SK-MEL-5 (cell line): ENCODE measurements around the gene PDE4DIP. TPM values are rescaled to one million over a fixed set of nuclear protein-coding genes. Genes with fewer than 3 reads are reported as not detected.
"Not testable (repeated sequence)": the region's sequence is repeated elsewhere in the genome, so short reads cannot be mapped to it uniquely, and the experiment has no call there.

ENCODE experiments used
- DNase-seq: peaks from one replicate; pipeline ENCODE4 v3.0.0-alpha.2; 2016; ENCODE audit warnings: low read depth, low spot score
- in situ Hi-C: cut with HindIII; loops from 2 replicates; pipeline ENCODE4 v1.10.0; 2016; ENCODE audit warnings: low sequenced_read_pairs, high pct_unique_total_duplicates, low pct_unique_long_range_greater_than_20kb
- total RNA-seq: library from RNA; depleted of rRNA; stranded (reverse); fragments of >200 nt; shearing (Covaris generic); gene quantifications from 2 replicates; pipeline ENCODE4 v1.2.3, GENCODE V29; 2014

The PDE4DIP gene
- total RNA-seq, 1 experiment from 2014 or later, result 31.3 TPM

DNA sequence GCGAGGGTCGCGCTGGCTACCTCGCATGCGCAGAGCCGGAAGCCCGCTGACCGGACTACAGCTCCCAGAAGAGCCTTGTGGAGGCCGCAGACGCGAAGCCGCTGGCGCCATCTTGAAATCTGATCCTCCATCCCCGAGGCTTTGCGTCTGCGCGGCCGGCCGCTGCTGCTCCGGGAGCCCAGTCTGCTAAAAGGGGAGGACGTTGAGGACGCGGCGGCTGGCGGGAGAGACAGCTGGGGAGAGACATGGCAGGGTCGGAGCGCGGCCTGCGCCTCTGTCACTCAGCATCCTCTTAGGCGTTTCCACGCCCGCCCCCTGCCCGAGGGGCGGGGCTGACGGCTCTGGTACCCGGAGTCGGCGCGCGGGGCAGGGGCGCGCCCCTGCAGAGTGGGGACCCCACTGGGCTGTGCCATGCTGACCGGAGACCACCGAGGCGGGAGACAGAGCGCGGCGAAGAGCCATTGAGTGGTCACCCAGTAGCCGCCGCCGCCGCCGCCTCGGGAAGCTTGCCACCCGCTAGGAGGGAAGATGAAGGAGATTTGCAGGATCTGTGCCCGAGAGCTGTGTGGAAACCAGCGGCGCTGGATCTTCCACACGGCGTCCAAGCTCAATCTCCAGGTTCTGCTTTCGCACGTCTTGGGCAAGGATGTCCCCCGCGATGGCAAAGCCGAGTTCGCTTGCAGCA, 108.2 kb downstream of the PDE4DIP start:
- in situ Hi-C loops, result not testable (repeated sequence)

DNA sequence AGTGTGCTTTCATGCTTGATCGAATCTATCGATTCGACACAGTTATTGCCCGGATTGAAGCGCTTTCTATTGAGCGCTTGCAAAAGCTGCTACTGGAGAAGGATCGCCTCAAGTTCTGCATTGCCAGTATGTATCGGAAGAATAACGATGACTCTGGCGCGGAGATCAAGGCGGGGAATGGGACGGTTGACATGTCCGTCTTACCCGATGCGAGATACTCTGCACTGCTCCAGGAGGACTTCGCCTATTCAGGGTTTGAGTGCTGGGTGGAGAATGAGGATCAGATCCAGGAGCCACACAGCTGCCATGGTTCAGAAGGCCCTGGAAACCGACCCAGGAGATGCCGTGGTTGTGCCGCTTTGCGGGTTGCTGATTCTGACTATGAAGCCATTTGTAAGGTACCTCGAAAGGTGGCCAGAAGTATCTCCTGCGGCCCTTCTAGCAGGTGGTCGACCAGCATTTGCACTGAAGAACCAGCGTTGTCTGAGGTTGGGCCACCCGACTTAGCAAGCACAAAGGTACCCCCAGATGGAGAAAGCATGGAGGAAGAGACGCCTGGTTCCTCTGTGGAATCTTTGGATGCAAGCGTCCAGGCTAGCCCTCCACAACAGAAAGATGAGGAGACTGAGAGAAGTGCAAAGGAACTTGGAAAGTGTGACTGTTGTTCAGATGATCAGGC, 108.8 kb downstream of the PDE4DIP start:
- in situ Hi-C loops, DNase-seq: not testable (repeated sequence)

More for the DNA sequence above, 108.2 kb downstream of the PDE4DIP start:
- not testable (repeated sequence) for DNase-seq

DNA sequence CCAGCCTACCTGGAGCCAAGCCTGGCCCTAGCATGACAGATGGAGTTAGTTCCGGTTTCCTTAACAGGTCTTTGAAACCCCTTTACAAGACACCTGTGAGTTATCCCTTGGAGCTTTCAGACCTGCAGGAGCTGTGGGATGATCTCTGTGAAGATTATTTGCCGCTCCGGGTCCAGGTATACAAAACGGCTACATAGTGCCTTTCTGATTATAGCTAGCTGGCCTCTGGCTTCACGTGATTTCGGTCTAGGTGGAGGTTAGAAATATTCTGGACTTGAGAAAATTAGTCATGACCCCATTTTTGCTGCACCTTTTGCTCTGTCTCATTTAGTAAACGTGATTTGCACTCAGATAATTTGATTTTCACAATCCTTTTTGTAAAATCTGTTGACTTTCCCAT, 109.5 kb downstream of the PDE4DIP start:
- DNase-seq, in situ Hi-C loops: not testable (repeated sequence)

- in situ Hi-C loops, result not testable (repeated sequence)
Observed at GRCh38 chr1:148958343-148958742, 114.1 kb downstream of the PDE4DIP start.

GRCh38 chr1:148960212-148961000, 116.2 kb downstream of the PDE4DIP start:
- DNase-seq, result not testable (repeated sequence)

More at GRCh38 chr1:148958343-148958742, 114.1 kb downstream of the PDE4DIP start:
- not testable (repeated sequence) for DNase-seq

DNA sequence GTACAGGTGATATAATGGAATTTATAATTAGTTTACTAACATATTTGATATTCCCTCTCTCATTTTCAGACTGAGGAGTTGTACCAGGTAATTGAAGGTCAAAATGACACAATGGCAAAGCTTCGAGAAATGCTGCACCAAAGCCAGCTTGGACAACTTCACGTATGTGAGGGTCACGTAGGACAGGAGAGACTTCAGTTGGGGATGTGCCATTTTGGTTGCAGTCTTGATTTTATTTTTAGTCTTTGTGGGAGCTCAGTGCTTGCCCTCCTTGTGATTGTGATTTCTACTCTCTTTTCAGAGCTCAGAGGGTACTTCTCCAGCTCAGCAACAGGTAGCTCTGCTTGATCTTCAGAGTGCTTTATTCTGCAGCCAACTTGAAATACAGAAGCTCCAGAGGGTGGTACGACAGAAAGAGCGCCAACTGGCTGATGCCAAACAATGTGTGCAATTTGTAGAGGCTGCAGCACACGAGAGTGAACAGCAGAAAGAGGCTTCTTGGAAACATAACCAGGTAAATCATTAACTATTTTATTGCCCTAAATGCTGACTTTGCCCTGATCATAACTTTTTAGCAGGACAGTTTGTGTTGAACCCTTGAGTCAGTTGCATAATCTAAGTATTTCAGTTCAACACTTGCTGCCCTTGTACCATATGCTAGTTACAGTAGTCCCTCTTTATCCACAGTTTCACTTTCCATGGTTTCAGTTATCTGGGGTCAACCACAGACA, 118.1 kb downstream of the PDE4DIP start:
- in situ Hi-C loops, DNase-seq: not testable (repeated sequence)

More at GRCh38 chr1:148960212-148961000, 116.2 kb downstream of the PDE4DIP start:
- in situ Hi-C loops, result not testable (repeated sequence)

DNA sequence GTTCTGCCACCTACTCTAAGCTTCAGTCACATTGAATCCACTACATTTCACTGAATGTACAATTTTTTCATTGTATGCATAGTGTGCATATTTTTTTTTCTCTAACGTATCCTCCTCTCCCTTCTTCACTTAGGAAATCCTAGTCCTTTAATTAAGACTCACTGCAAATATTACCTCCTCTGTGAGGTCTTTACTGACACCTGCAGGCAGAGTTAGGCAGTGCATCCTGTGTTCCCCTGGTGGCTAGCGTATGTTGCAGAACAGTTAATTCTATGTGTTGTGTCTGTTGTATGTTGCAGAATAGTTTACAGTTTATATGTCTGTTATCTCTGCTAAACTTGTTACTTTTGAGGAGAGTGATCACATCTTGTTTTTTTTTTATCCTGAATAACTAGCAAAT, 121.9 kb downstream of the PDE4DIP start:
- DNase-seq, in situ Hi-C loops: not testable (repeated sequence)

DNA sequence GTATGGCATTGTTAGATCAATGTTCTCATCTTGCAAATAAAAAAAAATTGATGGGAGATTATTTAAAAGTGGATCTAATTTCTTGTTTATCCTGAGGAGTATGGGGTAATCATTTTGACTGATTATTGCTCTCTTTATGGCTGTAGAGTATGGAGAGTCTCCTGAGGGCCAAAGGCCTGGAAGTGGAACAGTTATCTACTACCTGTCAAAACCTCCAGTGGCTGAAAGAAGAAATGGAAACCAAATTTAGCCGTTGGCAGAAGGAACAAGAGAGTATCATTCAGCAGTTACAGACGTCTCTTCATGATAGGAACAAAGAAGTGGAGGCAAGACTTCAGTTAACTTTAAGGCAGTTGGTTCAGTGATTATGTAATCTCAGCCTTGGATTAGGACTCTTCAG, 123.4 kb downstream of the PDE4DIP start:
- in situ Hi-C loops, DNase-seq: not testable (repeated sequence)

DNA sequence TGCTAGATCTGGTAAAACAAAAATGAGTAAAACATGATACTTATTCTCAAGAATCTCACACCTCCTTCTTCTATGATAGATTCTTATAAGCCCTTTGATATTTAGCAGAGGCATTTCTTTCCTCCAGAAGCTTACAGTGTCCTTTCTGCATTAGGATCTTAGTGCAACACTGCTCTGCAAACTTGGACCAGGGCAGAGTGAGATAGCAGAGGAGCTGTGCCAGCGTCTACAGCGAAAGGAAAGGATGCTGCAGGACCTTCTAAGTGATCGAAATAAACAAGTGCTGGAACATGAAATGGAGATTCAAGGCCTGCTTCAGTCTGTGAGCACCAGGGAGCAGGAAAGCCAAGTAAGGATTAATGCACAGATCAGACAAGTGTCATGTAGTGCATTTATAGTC, 124.5 kb downstream of the PDE4DIP start:
- in situ Hi-C loops, DNase-seq: not testable (repeated sequence)

DNA sequence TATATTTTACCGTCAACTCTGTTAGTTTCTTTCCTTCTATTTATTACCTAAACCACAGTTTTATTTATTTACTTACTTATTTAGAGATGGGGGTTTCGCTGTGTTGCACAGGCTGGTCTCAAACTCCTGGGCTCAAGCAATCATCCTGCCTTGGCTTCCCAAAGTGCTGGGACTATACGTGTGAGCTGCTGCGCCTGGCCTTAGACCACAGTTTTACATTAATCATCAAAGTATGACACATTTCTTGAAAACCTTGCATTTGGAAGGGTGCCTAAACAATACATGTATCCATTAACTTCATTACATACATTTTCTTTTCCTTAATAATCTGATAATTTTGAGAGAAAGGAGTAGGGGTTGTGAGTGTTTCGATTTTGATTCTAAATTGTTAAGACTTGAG, 124.9 kb downstream of the PDE4DIP start:
- in situ Hi-C loops, DNase-seq: not testable (repeated sequence)

DNA sequence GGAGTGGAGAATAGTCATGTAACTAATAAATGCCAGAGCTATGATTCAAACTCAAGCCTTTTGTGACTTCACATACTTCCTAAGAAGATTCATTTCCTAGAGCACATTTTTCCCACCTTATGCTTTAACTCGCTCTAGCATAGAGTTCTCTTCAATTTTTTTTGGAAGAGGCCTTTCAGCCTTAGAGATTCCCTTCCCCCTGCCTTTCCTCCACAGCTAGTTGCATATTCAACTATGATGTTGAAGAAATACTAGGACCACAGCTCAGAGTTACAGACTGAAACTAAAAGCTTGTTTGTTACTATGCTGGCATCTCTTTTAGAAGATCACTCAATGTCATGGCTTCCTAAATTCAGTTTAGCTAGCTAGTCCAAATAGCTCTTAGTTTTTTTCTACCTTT, 131.2 kb downstream of the PDE4DIP start:
- not testable (repeated sequence) for DNase-seq

DNA sequence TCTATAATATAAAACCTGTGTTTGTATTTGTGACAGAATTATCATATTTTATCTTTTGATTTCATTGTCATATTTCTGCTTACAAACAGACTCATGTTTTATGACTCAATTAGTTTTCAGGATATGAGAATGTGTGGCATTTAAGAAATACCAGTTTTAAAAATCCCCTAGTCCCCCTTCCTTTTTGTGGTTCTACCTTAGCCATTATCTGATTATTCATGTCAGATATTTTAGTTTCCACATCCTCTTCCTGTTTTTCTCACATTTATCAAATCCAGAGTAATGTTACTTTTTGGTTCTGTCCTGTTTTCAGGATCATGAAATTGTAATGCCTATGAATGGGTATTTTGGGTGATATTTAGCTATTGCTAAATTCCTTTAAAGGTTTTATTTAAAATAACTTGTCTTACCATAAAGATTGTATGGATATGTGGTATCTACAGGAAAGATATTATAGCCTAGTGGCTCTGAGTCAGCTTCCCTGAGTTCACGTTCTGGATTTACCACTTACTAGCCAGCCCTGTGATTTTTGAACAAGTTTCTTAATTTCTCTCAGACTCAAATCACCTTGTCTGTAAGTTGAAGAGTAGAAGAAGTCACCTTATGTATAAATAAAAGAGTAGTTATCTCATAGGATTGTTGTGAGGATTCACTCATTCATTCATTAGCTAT, 131.8 kb downstream of the PDE4DIP start:
- in situ Hi-C loops, DNase-seq: not testable (repeated sequence)

More for the DNA sequence above, 131.2 kb downstream of the PDE4DIP start:
- in situ Hi-C loops, result not testable (repeated sequence)

DNA sequence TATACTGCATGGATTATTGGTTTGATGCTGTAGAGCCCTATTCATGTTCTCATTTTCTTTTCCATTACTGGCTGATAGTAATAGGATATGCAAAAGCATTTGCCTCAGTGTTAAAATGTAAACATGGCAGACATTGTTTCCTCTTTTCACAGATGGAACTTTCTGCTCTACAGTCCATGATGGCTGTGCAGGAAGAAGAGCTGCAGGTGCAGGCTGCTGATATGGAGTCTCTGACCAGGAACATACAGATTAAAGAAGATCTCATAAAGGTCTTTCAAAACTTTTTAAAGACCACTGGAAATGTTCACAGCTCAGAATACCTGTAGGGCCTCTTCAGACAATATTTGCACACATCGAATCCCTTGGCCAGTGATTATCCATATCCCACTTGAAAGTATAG, 133.6 kb downstream of the PDE4DIP start:
- in situ Hi-C loops, DNase-seq: not testable (repeated sequence)

DNA sequence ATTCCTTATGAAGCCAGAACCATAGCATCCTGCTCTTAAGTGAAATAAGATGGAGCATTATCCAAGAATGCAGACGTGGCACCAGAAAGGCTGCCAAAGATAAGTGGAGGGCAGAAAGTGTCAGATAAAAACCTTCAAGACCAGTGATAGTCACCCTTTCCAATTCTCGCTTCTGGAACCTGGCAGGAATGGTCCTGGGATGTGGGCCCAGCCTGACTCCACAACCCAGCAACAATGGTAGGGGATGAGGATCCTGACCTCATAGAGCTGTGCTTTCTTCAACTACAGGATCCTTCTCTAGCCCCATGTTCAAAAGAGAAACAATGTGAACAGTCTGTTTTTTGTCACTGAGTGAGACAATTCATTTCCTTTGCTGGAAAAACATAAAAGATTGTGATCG, 145.2 kb downstream of the PDE4DIP start:
- in situ Hi-C loops, DNase-seq: not testable (repeated sequence)

DNA sequence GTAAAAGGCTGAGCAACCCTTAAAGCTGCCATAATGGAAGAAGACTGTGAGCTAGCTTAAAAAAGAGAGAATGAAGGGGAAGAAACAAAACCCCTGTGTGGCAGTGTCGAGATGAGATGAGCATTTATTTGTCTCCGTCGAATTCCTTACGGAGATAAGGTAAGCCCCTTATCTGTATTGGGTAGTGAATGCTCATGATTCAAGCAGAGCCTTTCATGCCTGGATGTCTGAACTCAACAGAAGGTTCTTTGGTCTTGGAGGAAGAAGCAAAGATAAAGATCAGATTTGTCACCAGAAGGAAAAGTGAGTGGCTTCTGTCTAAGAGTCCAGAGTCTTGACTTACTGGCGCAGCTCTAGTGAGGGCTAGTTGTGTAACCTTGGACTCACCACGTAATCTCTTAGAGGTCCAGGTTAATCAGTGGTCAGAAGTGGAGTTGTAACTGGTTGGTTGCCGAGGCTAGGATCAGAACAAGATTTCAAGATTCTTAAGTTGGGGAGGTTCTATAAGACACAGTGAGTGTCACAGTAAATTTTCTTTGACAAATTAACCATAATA, 146.1 kb downstream of the PDE4DIP start:
- in situ Hi-C loops, DNase-seq: not testable (repeated sequence)

DNA sequence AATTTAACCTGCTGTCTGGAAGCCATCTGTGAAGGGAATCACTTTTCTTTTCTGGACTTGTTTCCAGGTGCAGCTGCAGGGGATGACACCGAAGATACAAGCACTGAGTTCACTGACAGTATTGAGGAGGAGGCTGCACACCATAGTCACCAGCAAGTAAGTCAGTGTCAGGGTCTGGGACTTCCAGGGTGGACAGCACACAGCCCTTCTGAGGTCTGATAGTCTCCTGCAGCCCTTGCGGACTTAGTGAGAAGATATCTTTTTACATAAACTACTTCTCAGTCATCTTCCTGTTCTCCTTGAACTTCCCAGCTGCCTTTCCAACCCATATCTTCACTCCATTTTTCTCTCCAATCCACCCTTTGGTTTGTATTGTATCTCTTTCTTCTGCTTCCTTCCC, 147.6 kb downstream of the PDE4DIP start:
- in situ Hi-C loops, DNase-seq: not testable (repeated sequence)

DNA sequence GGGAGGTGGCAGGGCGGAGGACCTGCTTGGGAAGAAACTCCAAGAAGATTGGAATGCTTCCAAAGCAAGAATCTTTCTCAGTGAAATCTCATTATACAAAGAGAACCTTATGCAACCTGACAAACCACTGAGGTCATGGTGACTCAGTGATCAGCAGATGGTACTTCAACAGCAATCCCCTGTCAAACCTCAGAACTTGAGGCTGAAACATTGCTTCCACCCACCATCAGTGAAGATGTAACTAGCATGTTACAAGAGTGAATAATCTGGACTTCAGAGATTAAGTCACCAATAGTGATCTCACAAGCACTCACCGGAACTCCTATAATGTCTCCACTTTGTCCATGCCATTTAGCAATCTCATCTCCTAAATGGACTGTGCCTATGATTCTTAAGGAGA, 148.1 kb downstream of the PDE4DIP start:
- in situ Hi-C loops, DNase-seq: not testable (repeated sequence)
